GM12872 (cell line): ENCODE results near the gene PLA2R1.

ENCODE experiments used
- TF ChIP-seq, protein P1 (sequence below): IDR thresholded peaks from 3 replicates; pipeline ENCODE4 v1.5.1; 2011; ENCODE audit warnings: low read depth, mild to moderate bottlenecking, low read length, moderate library complexity; ENCODE audit not compliant: insufficient read depth

PLA2R1 gene

DNA sequence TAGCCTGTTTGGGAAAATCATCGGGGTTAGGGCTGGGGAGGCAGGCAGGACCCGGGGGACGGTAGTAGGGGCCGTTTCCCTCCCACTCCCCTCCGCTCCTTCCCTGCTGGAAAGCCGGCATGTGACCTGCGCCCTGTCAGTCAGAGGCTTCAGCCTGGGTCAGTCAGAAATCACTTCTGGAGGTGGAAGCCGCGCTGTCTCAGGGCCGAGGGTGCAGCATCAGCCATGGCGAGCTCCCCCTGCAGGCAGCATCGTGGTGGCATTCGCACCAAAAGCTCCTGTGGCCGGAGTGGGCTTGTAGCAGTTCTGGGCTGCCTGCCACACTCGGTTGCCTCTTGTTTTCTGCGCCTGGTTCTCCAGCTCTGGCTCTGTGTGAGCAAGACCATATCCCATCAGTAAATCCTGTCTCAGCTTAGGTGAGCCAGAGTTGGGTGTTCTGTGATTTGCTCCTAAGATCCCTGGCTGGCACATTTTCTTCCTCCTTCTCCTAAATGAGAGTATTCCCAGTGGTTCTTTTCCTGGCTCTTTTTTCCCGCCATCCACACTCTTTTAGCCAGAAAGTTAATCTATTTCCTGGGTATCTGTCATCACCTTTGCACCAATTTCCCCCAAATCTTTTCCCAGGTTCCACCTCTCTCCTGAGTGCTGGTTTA lies 140.5 kb downstream of the PLA2R1 start:
- TF ChIP-seq, protein P1, sequence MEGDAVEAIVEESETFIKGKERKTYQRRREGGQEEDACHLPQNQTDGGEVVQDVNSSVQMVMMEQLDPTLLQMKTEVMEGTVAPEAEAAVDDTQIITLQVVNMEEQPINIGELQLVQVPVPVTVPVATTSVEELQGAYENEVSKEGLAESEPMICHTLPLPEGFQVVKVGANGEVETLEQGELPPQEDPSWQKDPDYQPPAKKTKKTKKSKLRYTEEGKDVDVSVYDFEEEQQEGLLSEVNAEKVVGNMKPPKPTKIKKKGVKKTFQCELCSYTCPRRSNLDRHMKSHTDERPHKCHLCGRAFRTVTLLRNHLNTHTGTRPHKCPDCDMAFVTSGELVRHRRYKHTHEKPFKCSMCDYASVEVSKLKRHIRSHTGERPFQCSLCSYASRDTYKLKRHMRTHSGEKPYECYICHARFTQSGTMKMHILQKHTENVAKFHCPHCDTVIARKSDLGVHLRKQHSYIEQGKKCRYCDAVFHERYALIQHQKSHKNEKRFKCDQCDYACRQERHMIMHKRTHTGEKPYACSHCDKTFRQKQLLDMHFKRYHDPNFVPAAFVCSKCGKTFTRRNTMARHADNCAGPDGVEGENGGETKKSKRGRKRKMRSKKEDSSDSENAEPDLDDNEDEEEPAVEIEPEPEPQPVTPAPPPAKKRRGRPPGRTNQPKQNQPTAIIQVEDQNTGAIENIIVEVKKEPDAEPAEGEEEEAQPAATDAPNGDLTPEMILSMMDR: peak; percentile 97

DNA sequence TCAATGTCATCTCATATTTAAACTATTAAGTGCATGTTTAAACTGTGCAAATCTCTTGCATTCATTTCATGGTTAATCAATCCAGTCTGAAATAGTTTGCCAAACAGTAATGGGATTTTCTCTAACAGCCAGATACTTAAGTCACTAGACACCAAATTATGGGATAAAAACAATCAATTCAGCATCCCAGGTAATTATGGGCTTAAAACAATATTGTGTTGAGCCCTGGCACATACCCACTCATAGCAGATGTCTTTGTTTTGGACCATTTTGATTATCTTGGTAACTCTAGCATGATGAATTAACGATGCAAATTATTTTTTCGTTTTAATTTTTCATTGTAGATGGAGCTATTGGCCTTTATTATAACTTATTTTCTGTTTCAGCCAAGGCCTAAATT lies 145.9 kb downstream of the PLA2R1 start:
- TF ChIP-seq, protein P1: no peak

DNA sequence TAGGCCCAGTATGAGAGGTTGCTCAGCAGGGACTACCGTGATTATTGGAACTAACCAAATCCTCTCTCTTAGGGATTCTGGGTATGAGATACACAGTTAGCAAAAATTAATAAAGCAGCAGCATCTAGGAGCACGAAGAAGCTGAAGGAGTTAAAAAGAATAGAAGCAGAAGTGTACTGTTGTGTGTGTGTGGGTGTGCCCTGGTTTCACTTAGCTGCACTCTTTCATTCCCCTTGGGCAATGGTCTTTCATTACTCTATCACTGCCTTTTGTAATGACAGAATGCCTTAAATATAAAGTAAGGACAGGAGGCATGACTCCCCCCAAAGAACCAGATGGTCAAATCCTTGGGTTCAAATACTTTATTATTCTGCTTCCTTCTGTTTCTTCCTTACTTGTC lies 148.5 kb downstream of the PLA2R1 start:
- TF ChIP-seq, protein P1: no peak

DNA sequence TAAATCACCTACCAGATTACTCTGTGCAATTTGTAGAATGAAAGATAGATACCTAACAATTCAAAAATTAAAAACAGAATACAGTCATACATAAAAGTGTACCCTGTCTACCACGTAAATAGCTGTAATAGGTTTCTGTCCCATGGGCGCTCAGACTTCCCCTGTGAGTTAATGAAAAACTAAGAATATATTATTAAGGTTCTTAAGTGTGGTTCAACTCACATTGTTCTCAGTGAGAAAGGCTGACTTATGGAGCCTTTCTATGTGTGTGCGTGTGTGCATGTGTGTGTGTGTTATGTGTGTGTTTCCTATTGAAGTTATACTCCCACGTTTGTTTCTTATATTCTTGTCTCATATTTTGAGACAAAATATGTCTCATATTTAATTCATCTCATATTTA lies 149.8 kb downstream of the PLA2R1 start:
- TF ChIP-seq, protein P1: no peak

DNA sequence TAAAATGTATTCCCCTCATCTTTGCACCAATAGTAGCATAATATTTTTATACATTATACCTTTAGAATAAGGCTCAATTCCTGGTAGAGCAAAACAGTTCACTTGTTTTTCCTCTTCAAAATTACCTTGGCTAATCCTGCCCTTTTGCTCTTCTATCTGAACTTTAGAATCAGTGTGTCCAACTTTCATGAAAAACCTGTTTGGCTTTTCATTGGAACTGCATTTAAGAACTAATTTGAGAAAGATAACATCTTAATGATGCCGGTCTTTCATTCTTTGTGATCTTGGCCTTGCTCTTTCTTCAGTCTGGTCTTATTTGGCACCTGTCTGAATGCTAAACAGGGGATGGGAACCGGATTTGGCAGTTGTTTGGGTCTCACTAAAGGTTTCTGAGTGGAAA lies 151.5 kb downstream of the PLA2R1 start:
- TF ChIP-seq, protein P1: no peak

DNA sequence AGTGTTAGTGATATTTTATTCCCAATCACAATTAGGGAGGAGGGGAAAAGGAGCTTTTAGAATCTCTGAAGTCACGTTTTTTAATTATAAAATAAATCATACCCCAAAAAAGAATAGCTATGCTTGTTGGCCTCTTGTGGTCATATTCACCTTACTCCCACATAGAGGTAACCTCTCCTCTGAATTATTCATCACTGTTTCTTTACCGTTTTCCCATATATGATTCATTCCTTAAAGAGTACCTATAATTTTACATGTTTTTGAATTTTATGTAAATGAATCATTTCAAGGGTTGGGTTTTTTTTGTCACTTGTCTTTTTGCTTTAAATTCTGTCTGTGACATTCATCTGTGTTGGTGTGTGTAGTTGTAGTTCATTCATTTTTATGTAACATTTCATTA lies 153.8 kb downstream of the PLA2R1 start:
- TF ChIP-seq, protein P1: no peak

DNA sequence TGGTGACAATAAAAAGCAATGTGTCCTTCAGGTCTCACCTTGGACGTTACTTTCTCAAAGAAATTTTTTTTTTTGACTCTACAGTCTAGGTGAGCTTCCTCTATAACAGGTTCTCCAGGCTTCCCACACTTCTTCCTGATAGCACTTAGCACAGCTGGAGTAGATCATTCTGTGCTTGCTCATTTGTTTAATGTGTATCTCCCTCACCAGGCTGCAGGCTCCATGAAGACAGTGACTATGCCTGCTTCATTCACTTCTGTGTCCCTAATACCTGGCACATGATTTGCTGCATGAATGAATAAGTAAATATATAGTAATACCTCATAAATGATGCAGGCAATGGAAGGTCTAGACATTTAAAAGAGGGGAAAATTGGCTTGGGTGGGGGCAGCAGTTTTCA lies 154.5 kb downstream of the PLA2R1 start:
- TF ChIP-seq, protein P1: no peak
